Suppressor macrophage treated with lipopolysaccharide for 4 hours (primary cell): ENCODE data around the gene KRT14.
"Not testable (repeated sequence)": the region's sequence is repeated elsewhere in the genome, so short reads cannot be mapped to it uniquely, and the experiment has no call there.

Source experiments
- DNase-seq: peaks from one replicate; pipeline ENCODE4 v3.0.0-alpha.2; 2020

The KRT14 gene

DNA sequence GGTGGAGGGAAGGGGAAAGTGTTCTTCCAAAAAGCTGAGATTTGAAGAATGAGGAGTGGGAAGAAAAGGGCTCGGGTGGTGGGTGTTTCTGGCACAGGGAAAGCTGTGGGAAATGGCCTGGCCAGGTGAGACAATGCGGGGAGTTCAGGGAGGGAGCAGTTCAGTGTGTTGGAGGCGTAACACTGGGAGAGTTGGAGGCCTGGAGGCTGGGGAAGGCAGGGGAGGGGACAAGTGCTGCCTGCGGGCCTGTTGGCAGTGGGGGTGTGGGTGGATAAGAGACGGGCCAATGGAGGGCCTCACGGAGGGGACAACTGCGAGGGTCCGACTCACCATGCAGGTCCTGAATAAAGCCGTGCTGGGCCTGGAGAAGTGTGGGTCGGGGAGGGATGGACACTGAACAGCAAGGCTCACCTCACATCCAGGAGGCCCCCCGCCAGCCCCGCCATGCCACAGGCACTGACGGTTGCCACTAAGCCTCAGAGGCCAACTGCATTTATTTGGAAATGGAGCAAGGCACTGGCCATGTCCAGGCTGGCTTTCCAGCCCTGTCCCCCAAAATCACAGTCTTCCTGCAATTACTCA is 40.8 kb downstream of the KRT14 start:
- DNase-seq = no peak

DNA sequence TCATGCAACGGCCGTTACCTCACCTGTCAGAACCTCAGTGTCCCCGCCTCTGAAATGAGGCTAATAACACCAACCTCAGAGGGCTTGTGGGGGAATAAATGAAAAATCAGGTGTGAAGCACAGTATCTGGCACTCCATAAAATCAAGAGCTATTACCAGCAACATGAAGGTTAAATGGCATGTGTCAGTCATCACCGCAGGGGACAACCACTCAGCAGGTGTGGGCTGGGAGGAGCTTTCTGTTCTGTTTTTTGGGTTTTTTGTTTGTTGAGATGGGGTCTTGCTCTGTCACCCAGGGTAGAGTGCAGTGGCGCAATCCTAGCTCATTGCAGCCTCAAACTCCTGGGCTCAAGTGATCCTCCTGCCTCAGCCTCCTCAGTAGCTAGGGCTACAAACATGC is 41.8 kb downstream of the KRT14 start:
- DNase-seq = no peak

DNA sequence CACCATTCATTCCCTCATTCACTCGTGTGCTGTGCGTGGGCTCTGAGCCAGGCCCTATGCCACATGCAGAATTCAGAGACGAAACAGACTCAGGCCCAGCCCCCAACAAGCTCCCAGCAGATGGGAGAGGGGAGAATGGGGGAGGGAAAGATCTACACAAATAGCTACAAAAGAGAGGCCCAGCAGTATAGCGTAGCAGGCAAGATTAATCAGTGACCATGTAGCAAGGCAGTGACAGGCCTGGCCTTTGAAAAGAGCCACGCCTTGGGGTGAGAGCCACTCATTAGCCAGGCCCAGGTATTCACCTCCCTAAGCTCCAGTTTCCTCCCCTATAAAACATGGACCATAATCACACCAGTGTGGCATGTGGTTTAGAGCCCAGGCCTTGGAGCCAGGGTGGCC is 42.2 kb downstream of the KRT14 start:
- DNase-seq = no peak

DNA sequence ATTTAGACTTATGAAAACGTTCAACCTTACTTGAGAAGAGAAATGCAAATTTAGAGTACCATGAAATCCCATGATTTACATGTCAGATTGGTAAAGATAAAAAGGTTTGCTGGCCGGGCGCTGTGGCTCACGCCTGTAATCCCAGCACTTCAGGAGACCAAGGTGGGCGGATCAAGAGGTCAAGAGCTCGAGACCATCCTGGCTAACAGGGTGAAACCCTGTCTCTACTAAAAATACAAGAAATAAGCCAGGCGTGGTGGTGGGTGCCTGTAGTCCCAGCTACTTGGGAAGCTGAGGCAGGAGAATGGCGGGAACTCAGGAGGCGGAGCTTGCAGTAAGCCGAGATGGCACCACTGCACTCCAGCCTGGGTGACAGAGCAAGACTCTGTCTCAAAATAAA is 43.9 kb downstream of the KRT14 start:
- DNase-seq = not testable (repeated sequence)

DNA sequence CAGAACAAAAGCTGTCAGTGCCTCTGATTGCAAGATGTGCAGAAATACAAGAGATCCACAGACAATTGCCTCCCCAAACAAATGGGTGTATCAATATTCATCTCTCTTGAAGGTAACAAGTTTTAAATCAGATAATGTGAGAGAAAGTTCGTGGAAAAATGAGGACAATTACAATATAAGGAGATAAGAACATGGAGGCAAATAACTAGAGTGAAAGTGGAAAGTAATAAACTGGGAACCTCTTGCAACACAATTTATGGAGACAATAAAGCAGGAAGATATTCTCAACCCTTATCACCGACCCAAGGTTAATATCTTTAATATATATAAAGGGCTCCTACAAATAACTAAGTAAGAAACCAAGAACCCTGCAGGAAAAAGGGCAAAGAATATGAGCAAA is 44.3 kb downstream of the KRT14 start:
- no peak for DNase-seq

DNA sequence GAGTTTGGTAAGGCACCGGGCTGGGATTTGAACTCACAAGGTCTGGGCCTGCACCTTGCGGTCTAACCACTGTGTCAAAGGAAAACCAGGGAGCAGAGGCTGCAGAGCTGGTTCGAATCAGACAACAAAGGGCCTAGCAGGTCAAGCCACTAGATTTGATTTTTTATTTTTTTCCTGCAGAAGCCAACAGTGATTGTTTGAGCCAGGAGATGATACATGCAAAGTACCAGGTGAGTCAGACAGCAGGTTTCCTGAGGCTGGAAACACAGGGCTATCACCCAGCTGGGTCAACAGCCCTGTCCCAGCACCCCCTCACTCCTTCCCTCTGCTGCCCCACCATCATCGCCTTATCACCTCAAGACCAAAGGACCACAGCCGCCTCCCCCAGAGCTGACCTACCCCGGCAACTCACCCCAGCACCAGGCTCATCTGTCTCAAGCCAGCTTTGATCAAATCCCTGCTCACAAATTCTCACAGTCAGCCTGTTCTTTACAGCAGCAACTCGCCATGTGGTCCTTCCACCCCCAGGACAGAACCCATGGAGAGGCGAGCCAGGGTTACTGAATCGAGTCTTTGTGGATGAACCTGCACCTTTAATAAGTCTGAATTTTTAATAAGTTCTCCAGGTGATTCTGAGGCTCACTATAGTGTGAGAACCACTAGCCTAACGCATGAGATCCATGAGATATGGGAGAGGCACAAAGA is 45.6 kb downstream of the KRT14 start:
- no peak for DNase-seq

DNA sequence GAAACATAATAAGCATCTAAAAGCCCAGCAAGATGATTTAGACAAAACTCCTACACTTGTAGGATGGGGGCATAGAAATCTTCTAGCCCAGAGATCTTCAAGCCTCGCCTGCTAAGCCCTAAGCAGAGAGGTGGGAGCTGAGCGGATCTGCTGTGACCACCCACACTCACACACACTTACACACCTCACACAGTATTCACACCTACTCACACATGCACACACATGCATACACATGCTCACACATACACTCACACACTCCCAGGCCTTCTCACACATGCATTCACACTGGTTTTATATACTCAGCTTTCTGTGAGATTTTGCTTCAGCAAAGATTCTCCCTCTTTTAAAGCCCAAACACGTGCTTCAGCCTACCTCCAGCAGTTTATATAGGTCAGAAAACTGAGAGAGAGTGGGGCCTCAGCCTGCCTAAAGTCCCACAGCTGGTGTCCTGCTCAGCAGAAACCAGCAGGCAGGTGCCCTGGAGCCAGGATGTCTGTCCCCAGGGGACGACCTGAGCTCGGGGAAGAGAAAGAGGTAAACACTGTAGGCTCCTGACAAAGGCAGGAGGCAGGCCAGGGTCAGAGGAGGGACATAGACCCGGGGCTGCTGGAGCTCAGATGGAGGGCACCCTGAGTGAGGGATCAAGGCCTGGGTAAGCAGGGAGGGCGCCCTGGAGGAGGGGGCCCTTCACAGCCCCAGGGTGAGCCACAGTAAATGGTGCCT is 46.6 kb downstream of the KRT14 start:
- DNase-seq = no peak

DNA sequence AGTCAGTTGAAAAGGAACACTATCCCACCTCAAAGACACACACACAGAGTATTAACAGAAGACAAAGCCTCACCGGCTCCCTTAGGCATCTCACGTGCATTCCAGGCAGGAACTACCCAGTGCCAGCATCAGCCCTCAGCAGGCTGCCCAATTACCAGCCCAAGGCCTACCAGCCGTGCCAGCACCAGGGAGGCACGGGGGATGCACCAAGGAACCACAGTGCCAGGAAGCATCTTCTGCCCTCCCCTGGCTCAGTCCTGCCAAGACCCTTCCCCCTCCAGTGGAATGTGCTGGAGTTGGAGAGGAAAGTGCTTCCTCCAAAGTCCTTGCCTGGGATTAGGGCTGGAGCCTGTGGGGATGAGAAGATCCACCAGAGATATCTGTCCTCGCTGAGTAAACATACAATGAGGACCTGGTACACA is 47.6 kb downstream of the KRT14 start:
- DNase-seq = no peak

DNA sequence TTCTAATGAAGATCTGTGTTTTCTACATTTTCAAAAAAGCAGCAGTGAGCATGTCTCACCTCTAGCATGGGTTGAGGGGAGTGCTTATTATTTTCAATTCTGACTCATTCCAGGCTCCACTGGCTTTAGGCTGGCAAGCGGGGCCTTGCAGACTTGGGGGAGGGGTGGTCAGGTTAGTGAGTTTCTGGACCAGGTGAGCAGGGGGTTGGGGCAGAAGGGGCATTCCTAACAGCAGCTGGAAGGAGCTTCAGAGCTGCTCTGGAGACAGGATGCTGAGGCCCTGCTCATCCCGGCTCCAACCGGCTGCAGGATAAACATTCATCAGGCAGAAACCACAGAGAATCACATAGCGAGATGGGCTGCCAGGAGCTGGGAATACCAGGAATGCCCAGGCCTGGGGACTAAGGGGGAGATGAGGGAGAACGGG is 48.1 kb downstream of the KRT14 start:
- DNase-seq = no peak

DNA sequence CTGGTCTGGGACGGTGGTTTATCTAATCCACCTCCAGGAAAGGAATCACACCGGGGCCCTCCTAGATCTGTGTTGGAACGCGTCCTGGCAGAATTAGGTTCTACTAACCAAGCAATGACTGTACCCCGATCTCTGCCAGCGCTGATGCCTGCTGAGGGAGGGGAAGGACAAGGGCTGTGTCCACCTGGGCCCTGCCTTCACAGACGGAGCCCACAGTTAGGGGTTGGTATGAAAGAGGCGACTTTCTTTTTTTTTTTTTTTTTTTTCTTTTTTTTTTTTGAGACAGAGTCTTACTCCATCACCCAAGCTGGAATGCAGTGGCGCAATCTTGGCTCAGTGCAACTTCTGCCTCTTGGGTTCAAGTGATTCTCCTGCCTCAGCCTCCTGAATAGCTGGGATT is 48.7 kb downstream of the KRT14 start:
- no peak for DNase-seq

DNA sequence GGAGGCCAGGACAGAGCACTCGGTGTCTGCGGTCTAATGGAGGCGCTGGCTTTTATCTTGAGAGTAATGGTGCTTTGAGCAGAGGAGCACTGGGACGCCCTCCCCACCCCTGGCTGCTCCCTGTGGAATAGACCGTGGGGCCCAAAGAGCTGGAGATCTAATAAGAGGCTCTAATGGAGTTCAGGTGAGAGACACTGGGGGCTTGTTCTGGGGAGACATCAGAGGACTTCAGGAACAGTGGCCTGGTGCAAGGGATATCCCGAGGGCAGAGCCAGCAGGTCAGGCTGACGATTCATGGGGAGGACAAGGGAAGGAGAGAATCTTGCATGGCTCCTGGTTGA is 49.1 kb downstream of the KRT14 start:
- no peak for DNase-seq

DNA sequence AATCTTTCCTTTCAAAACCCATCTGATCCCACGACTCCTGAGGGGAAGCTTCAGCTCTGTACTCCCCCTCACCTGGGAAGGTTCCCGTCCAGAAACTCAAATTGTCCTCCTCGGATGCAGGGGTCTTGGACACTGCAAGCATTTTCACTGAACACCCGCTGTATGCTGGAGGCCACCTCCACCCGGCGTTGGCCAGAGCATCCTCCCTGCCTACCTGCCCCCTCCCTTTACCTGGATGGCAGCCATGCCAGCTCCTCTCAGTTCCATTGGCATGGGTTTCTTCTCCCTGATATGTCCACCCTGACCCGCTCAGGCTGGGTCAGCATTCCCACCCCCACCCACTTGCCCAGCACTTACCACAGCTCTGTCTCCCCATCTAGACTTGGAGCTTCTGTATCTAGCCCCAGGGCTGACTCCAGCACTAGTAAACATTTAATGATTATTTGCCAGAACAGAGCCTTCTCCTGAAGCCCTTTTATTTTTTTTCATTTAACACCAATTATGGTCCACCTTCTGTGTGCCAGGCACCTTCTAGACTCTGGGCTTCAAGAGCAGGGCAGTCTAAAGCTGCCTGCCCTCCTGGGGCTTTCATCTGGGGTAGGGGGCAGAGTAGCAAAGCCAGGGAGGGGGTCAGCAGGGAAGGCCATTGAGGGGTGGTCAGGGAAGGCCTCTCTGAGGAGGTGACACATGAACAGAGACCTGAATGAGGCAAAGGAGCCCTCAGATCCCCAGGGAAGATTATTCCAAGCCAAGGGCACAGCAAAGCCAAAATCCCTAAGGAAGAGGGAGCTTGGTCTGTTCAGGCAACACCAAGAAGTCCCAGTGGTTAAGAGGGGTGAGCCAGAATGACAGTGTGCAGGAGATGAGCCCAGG is 49.7 kb downstream of the KRT14 start:
- no peak for DNase-seq

DNA sequence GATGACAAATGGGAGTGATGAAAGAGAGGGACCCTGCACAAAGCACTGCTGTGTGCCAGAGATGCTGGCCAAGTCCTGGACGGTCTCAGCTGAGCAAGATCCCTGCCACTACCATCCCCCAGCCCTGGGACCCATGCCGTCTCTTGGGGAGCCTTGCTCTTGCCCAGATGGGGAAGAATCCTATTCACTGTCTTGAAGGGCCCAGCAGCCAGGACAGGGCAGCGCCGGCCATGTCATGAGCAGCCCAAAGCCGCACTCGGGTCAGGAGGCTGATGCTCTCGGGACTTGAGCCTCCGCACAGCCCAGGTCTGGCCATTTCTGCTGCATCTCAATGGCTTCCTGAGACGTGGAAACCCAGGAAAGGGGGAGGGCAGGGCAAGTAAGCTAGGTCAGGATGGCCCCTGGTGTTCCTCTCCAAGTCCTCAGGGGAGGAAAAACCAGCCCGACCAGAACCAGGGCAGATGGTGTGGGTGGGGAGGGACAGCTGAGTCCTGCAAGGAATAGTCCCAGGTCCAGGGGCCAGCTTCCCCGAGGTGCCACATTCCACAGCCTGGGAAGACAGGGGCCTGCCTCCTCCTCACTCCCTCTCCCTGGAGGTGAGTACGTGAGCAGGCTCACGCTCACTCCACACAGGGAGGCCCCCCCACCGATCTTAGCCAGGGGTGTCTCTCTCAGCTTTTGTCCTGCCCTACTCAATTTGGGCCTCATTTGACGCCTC is 50.8 kb downstream of the KRT14 start:
- no peak for DNase-seq

DNA sequence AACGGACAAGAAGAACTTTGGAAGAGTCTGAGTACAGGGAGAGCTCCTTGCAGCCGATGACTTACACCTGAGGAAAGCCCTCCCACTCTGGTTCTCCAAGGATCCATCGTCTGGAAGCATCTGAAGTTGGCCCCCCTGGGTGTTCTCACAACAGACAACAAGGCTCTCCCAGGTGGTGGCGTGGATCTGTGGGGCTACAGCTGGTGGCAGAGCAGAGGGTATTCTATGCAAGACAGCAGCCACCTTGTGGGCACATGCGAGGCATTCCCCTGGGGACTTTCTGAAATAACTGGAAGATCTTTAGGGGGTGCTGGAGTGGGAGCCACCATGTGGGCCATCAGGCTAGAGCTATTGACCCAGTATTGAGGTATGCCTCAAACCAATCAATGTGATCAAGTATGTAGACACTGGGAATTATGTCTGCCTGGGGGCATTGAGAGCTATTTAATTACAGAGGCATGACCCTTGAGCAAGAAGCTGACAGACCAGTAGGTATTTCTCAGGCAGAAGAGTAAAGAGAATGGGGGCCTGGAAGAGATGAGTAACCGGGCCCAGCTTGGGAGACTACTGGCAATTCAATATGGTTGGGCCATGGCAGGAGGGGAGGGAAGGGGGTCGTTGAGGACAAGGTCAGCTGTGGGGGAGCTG is 51.7 kb downstream of the KRT14 start:
- DNase-seq = no peak

DNA sequence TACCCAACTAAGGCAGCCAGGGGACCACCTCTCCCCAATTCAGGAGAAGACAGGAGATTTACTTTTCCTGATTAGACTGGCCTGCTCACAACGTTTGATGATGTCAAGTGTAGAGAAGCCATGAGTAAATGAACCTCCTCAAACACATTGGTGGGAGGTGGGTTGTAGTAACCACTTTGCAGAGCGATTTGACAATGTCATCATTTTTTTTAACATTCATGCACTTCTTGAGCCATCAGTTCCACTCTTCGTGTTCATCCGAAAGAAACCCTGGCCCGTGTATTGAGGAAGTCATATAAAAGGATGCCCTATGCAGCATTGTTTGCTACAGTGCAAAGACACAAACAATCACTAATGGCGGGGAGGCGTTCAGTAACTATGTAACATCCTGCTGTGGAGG is 53.1 kb downstream of the KRT14 start:
- DNase-seq = no peak

DNA sequence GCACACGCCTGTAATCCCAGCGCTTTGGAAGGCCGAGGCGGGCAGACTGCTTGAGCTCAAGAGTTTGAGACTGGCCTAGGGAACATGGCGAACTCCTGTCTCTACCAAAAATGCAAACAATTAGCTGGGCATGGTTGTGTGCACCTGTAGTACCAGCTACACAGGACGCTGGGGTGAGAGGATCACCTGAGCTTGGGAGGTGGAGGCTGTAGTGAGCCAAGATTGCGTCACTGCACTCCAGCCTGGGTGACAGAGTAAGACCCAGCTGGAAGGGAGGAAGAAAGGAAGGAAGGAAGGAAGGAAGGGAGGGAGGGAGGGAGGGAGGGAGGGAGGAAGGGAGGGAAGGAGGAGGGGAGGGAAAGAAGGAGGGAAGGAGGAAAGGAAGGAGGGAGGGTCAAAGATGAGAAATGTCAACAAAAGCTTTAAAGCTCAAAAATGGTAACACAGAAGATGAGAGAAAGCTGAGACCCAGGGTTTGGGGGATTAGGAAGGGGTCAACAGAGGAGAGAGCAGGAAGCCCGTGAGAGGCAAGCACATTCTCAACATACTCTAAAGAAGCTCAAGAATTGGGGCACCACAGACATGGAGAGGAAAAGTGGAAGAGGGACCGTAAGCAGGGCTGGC is 53.6 kb downstream of the KRT14 start:
- no peak for DNase-seq
